SJSA1 (cell line): ENCODE data around the gene KLHL14. TPM values are rescaled to one million over a fixed set of nuclear protein-coding genes. Genes with fewer than 3 reads are reported as not detected.
"Not testable (repeated sequence)": the region's sequence is repeated elsewhere in the genome, so short reads cannot be mapped to it uniquely, and the experiment has no call there.

Experiments used
- DNase-seq, 2 experiments: peaks; one replicate each; pipeline ENCODE4 v3.0.0-alpha.2; 2015 to 2020; ENCODE audit warnings: low spot score in 2 of 2, low read depth in 1 of 2
- H3K27ac ChIP-seq: fragments of 250-450 bp; sonication (Bioruptor Pico); 2 replicates; pipeline ENCODE4 v1.5.1; 2020; ENCODE audit warnings: mild to moderate bottlenecking, moderate library complexity
- H3K27me3 ChIP-seq: fragments of 250-450 bp; sonication (Bioruptor Pico); replicated peaks from 2 replicates; pipeline ENCODE4 v1.5.1; 2020; ENCODE audit warnings: mild to moderate bottlenecking, moderate library complexity
- H3K36me3 ChIP-seq: fragments of 250-450 bp; sonication (Bioruptor Pico); 2 replicates; pipeline ENCODE4 v1.5.1; 2020; ENCODE audit warnings: mild to moderate bottlenecking
- H3K4me1 ChIP-seq: fragments of 250-450 bp; sonication (Bioruptor Pico); replicated peaks from 2 replicates; pipeline ENCODE4 v1.6.1; 2021; ENCODE audit warnings: mild to moderate bottlenecking
- H3K4me3 ChIP-seq: fragments of 250-450 bp; sonication (Bioruptor Pico); 2 replicates; pipeline ENCODE4 v1.5.1; 2020; ENCODE audit warnings: mild to moderate bottlenecking
- H3K9me3 ChIP-seq: fragments of 250-450 bp; sonication (Bioruptor Pico); replicated peaks from 2 replicates; pipeline ENCODE4 v1.5.1; 2020; ENCODE audit warnings: mild to moderate bottlenecking
- total RNA-seq: library from RNA; depleted of rRNA; stranded (reverse); fragments of >200 nt; shearing (Covaris generic); gene quantifications from 2 replicates; pipeline ENCODE4 v1.2.3, GENCODE V29; 2014; rRNA removed

KLHL14 gene
- total RNA-seq, result not detected in 2 replicates

- peaks cover 33% of the 10 kb centered on the region for H3K27me3 ChIP-seq
- no peak for DNase-seq
- H3K27ac ChIP-seq, result no peak within 1 kb of the TSS
- H3K4me3 ChIP-seq, result no peak within 1 kb of the TSS
- H3K9me3 ChIP-seq, result no peaks in the 10 kb centered on the region
- no peaks in the 10 kb centered on the region for H3K36me3 ChIP-seq
- no peaks in the 10 kb centered on the region for H3K4me1 ChIP-seq
Measured at GRCh38 chr18:32772581-32773381, at the start of gene KLHL14. KLHL14 (minus strand) TSS chr18:32773023; CDS start chr18:32770591, 2,432 bp downstream.

GRCh38 chr18:32822197-32822596 lies 49.4 kb upstream of the KLHL14 start:
- H3K4me1 ChIP-seq, result no peaks in the 10 kb centered on the region
- H3K27me3 ChIP-seq, result 0 out of 2 replicates have a peak, but pooled peaks cover 2% of the 10 kb centered on the region
- no peak for DNase-seq
- no peaks in the 10 kb centered on the region for H3K36me3 ChIP-seq
- no peaks in the 10 kb centered on the region for H3K9me3 ChIP-seq
- H3K4me3 ChIP-seq, result no peak overlapping the region
- H3K27ac ChIP-seq, result no peak overlapping the region

GRCh38 chr18:32815881-32816280 lies 43.1 kb upstream of the KLHL14 start:
- H3K4me3 ChIP-seq, result no peak overlapping the region
- no peaks in the 10 kb centered on the region for H3K9me3 ChIP-seq
- no peaks in the 10 kb centered on the region for H3K4me1 ChIP-seq
- H3K27me3 ChIP-seq, result no peaks in the 10 kb centered on the region
- no peak for DNase-seq
- H3K36me3 ChIP-seq, result no peaks in the 10 kb centered on the region
- no peak overlapping the region for H3K27ac ChIP-seq

- Histone ChIP-seq H3K4me1 (no peaks in the 10 kb centered on the region), H3K27me3 (no peaks in the 10 kb centered on the region), H3K4me3 (no peak overlapping the region), H3K9me3 (no peaks in the 10 kb centered on the region), H3K36me3 (no peaks in the 10 kb centered on the region), H3K27ac (no peak overlapping the region)
- DNase-seq, result no peak
Measured at GRCh38 chr18:32812342-32812741, 39.5 kb upstream of the KLHL14 start.

GRCh38 chr18:32810314-32810713 lies 37.5 kb upstream of the KLHL14 start:
- Histone ChIP-seq H3K27ac (no peak overlapping the region), H3K9me3 (no peaks in the 10 kb centered on the region), H3K36me3 (no peaks in the 10 kb centered on the region), H3K4me1 (no peaks in the 10 kb centered on the region), H3K27me3 (no peaks in the 10 kb centered on the region), H3K4me3 (no peak overlapping the region)
- no peak for DNase-seq

GRCh38 chr18:32805354-32805753 lies 32.5 kb upstream of the KLHL14 start:
- H3K4me3 ChIP-seq, result no peak overlapping the region
- no peak for DNase-seq
- no peaks in the 10 kb centered on the region for H3K27me3 ChIP-seq
- H3K9me3 ChIP-seq, result no peaks in the 10 kb centered on the region
- no peaks in the 10 kb centered on the region for H3K4me1 ChIP-seq
- H3K36me3 ChIP-seq, result no peaks in the 10 kb centered on the region
- no peak overlapping the region for H3K27ac ChIP-seq

GRCh38 chr18:32804134-32804888 lies 31.5 kb upstream of the KLHL14 start:
- no peak overlapping the region for H3K4me3 ChIP-seq
- no peak overlapping the region for H3K27ac ChIP-seq

GRCh38 chr18:32803568-32803967 lies 30.7 kb upstream of the KLHL14 start:
- DNase-seq, result no peak
- Histone ChIP-seq H3K9me3 (no peaks in the 10 kb centered on the region), H3K27me3 (no peaks in the 10 kb centered on the region), H3K4me1 (no peaks in the 10 kb centered on the region), H3K27ac (no peak overlapping the region), H3K36me3 (no peaks in the 10 kb centered on the region), H3K4me3 (no peak overlapping the region)

More at GRCh38 chr18:32804134-32804888, 31.5 kb upstream of the KLHL14 start:
- no peaks in the 10 kb centered on the region for H3K9me3 ChIP-seq
- H3K36me3 ChIP-seq, result no peaks in the 10 kb centered on the region
- no peaks in the 10 kb centered on the region for H3K27me3 ChIP-seq
- no peak for DNase-seq
- H3K4me1 ChIP-seq, result no peaks in the 10 kb centered on the region

- no peak overlapping the region for H3K27ac ChIP-seq
- H3K9me3 ChIP-seq, result no peaks in the 10 kb centered on the region
- no peaks in the 10 kb centered on the region for H3K27me3 ChIP-seq
- no peaks in the 10 kb centered on the region for H3K36me3 ChIP-seq
- H3K4me3 ChIP-seq, result no peak overlapping the region
- DNase-seq, result no peak
- no peaks in the 10 kb centered on the region for H3K4me1 ChIP-seq
Measured at GRCh38 chr18:32802591-32803451, 30.0 kb upstream of the KLHL14 start.

GRCh38 chr18:32801228-32801627 lies 28.4 kb upstream of the KLHL14 start:
- H3K9me3 ChIP-seq, result no peaks in the 10 kb centered on the region; the same call in 1 of the 2 replicates
- no peaks in the 10 kb centered on the region for H3K36me3 ChIP-seq
- H3K4me1 ChIP-seq, result no peaks in the 10 kb centered on the region
- no peak overlapping the region for H3K27ac ChIP-seq
- DNase-seq, result no peak
- H3K27me3 ChIP-seq, result no peaks in the 10 kb centered on the region
- no peak overlapping the region for H3K4me3 ChIP-seq

GRCh38 chr18:32798209-32798960 lies 25.6 kb upstream of the KLHL14 start:
- no peaks in the 10 kb centered on the region for H3K4me1 ChIP-seq
- H3K4me3 ChIP-seq, result no peak overlapping the region
- H3K27ac ChIP-seq, result no peak overlapping the region
- no peaks in the 10 kb centered on the region for H3K27me3 ChIP-seq
- no peaks in the 10 kb centered on the region; the same call in 1 of the 2 replicates for H3K9me3 ChIP-seq
- no peak for DNase-seq
- H3K36me3 ChIP-seq, result no peaks in the 10 kb centered on the region

GRCh38 chr18:32794667-32795066 lies 21.8 kb upstream of the KLHL14 start:
- not testable (repeated sequence) for H3K27me3 ChIP-seq, DNase-seq, H3K36me3 ChIP-seq, H3K4me1 ChIP-seq, H3K4me3 ChIP-seq, H3K9me3 ChIP-seq, H3K27ac ChIP-seq

GRCh38 chr18:32779010-32779409 lies 6.2 kb upstream of the KLHL14 start:
- no peak overlapping the region for H3K4me3 ChIP-seq
- H3K36me3 ChIP-seq, result no peaks in the 10 kb centered on the region
- no peak overlapping the region for H3K27ac ChIP-seq
- no peak for DNase-seq
- H3K9me3 ChIP-seq, result no peaks in the 10 kb centered on the region
- no peaks in the 10 kb centered on the region for H3K4me1 ChIP-seq
- peaks cover 4% of the 10 kb centered on the region; the same call in 1 of the 2 replicates for H3K27me3 ChIP-seq
